HK-2 (cell line): Measurements from ENCODE around the gene MUC13.

Experiments used
- DNase-seq: peaks from one replicate; pipeline ENCODE4 v3.0.0-alpha.2; 2018; ENCODE audit not compliant: unreplicated experiment

MUC13 gene

GRCh38 chr3:124903896-124904834 is 30.4 kb downstream of the MUC13 start:
- no peak for DNase-seq

- DNase-seq = no peak
These were observed 37.6 kb downstream of the MUC13 start for GRCh38 chr3:124896824-124897526.

GRCh38 chr3:124895756-124896155 is 38.8 kb downstream of the MUC13 start:
- no peak for DNase-seq

GRCh38 chr3:124893526-124893925 is 41.0 kb downstream of the MUC13 start:
- no peak for DNase-seq

GRCh38 chr3:124890573-124891190 is 43.9 kb downstream of the MUC13 start:
- no peak for DNase-seq

- no peak for DNase-seq
These were observed 45.8 kb downstream of the MUC13 start for GRCh38 chr3:124888482-124889441.

GRCh38 chr3:124887932-124888298 is 46.6 kb downstream of the MUC13 start:
- DNase-seq = no peak

GRCh38 chr3:124887177-124887931 is 47.2 kb downstream of the MUC13 start, which contains the start of gene ITGB5:
TSS of gene ITGB5 (minus strand) at chr3:124887365. CDS start at chr3:124887000, 365 bp downstream.
- peak; percentile 84 for DNase-seq

- DNase-seq = peak; percentile 73
These were observed 48.1 kb downstream of the MUC13 start for GRCh38 chr3:124886168-124887056.

- DNase-seq = no peak
These were observed 48.9 kb downstream of the MUC13 start for GRCh38 chr3:124885466-124886167.

- DNase-seq = no peak
These were observed 50.0 kb downstream of the MUC13 start for GRCh38 chr3:124884474-124885101.

GRCh38 chr3:124883766-124884473 is 50.6 kb downstream of the MUC13 start:
- no peak for DNase-seq

GRCh38 chr3:124882816-124883747 is 51.5 kb downstream of the MUC13 start:
- DNase-seq = no peak

GRCh38 chr3:124881976-124882697 is 52.4 kb downstream of the MUC13 start:
- no peak for DNase-seq

- no peak for DNase-seq
These were observed 55.2 kb downstream of the MUC13 start for GRCh38 chr3:124879337-124879680.
